NOMO-1 (cell line): ENCODE measurements around the gene CAMKK2.
"Not testable (repeated sequence)": the region's sequence is repeated elsewhere in the genome, so short reads cannot be mapped to it uniquely, and the experiment has no call there.

ENCODE experiments used
- DNase-seq, 2 experiments: peaks; one replicate each; lab custom pipeline; 2025; ENCODE audit not compliant: unreplicated experiment in 2 of 2; lab: John Stamatoyannopoulos, UW

Gene CAMKK2

DNA sequence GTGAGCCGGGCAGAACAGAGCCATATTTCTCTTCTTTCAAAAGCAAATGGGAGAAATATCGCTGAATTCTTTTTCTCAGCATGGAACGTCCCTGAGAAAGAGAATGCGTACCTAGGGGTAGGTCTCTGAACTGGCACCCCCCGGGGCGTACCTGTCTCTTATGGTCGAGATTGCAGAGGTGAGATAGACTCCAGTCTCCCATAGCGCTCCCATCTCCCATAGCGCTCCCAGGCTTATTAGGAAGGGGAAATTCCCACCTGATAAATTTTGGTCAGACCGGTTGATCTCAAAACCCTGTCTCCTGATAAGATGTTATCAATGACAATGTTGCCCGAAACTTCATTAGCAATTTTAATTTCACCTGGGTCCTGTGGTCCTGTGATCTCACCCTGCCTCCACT is 16.0 kb downstream of the CAMKK2 start:
- DNase-seq: not testable (repeated sequence)

DNA sequence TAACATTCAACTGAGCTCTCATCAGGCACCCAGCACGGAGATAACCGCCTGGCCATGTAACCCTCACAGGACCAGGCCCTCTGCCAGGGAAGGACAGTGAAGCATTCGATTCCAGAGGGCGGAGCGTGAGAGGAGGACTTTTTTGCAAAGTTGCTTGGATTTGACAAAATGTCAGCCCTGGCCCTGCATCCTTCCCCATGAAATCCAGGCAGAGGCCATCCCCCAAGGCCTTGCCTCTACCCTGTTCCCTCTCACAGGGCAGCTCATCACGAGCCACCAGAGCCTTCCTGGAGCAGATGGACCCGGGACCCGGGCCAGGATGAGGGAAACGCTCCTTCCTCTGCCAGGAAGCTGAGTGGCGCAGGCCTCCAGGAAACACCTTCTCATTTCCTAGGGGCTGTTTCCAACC is 17.0 kb downstream of the CAMKK2 start:
- no peak for DNase-seq

DNA sequence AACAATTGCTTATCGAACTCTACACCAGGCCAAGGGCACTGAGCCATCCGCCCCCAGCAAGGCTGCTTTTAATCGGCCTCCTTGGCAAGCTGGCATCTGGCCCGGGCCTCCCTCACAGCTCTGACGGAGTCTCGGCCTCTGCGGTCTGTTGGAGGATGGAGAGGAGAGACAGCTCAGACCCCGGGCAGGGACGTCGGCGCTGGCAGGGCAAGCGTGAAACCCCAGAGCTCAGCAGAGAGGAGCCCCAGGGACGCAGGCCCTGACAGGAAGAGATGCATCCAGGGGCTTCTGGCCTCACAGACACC is 17.5 kb downstream of the CAMKK2 start:
- no peak for DNase-seq

DNA sequence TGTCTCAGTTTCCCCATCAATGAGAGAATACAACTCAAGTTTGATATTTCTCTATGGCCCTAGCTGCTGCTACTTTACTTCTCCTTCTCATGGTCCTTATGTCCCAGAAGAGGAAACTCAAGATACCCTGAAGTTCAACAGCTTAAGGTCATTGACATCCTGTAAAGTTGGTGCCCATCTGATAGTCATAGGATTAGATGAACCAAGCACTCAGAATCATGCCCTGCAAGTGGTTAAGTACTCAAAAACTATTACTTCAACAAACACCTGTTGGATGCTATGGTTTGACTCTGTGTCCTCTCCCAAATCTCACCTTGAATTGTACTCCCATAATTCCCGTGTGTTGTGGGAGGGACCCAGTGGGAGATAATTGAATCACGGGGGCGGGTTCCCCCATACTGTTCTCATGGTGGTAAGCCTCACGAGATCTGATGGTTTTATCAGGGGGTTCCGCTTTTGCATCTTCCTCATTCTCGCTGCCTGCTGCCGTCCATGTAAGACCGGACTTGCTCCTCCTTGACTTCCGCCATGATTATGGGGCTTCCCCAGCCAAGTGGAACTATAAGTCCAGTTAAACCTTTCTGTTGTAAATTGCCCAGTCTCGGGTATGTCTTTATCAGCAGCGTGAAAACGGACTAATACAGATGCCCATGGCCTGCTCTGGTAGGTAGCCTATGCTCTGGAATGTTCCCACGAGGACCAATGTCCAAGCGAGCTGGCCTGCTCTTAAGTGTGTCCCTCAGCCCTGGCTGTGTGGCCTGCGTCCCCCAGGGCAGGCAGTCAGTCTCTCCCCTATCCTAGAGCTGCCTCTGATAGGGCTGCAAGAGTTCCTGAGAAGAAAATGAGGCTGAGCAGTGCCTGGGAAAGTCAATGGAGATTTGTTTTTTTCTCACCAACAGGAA is 18.1 kb downstream of the CAMKK2 start:
- DNase-seq: peak in 1 of 2 experiments; percentile 38

DNA sequence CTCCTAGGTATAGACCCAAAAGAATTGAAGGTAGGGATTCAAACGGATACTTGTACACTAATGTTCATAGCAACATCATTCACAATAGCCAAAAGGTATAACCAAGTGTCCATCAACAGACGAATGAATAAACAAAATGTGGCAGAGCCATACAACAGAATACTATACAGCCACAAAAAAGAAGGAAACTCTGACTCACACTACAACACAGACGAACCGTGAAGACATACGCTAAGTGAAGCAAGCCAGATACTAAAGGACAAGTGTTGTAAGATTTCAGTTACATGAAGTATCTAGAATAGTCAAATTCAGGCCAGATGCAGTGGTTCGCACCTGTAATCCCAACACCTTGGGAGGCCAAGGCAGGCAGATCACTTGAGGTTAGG is 19.1 kb downstream of the CAMKK2 start:
- DNase-seq: no peak

DNA sequence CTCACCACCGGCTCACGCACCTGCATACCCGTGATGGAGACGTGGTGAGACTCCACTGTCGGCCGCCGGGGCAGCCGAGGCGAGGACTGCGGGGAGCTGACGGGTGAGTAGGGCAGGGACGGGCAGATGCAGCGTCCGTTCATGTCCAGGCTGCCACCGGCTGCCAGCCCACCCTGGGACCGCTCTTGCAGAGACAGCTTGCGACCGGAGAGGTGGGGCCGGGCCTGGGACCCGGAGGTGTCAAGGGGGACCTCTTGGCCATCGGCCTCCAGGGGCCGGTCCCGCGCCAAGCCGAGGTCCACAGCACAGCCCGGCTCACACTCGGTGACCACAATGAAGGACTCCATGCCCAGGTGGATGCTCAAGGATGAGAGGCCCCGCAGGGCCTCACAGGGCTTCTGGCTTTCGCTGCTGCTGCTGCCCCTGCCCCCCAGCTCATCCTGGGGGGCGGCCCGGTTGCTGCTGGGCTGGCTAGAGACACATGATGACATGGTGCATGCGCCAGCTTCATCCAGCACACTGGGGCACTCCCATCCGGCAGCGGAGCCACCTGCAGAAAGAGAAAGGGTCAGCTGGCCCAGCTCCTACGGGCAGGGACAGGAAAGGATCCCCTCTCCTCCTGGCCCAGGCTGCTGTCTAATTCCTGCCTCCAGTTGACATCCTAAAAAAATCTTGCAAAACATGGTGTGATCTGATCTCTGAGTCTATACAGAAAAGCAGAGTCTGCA is 22.3 kb downstream of the CAMKK2 start:
- DNase-seq: no peak

DNA sequence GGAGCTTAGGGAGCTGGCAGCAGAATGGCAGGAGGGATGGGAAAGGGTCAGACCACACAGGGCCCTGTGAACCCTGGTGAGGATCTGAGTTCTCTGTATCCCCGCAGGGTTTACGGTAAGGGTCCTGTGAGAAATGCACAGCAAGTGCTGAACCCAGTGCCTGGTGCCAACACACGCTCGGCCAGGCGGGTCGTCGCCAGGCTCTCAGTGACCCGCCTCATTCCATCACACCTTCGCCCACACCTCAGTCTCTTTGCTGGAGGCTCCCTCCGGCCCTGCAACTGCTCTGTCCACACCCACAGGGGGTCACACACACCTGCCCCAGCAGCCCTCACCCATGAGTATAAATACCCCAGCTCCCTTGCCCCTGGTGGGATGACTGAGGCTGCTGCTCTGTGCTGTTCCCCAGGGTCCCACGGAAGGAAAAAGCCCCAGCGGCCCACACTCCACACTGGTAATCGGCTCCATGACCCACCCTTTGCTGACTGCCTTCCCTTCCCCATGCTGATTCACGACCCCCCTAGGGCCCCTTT is 23.1 kb downstream of the CAMKK2 start:
- no peak for DNase-seq

DNA sequence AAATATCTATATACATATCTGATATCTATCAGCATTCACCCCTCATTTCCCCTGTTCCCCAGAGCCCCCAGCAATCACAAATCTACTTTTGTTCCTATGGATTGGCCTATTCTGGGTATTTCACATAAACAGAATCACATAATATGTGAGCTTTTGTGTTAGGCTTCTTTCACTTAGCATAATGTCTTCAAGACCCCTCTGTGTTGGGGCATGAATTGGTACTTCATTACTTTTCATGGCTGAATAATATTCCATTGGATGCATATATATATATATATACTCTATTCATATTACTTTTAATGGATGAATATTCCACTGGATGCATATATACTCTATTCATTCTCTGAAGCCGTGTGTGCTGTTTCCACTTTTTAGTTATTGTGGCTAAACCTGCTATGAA is 28.7 kb downstream of the CAMKK2 start:
- no peak for DNase-seq

DNA sequence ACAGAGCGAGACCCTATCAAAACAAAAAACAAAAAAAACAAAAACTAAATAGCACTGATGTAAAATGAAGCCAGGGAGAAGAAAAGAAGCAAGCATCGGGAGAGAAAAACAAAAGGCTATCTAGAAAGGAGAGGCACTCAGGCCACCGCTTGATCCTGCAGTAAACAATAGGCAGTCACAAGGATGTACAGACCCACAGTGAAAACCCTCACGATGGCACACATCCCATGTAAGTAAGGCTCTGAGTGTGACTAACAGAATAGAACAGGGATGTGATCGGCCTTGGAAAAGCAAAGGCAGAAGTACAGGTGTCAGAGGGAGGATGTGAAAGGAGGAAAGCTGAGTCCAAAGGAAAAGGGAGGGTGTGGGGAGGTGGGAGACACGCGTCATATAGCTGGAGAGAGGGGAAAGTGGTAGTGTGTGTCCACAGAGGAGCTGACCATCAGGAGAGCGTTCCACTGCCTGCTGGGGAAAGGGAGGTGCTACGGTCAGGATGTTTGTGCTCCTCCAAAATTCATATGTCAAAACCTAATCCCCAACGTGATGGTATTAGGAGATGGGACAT is 31.5 kb downstream of the CAMKK2 start:
- DNase-seq: no peak

DNA sequence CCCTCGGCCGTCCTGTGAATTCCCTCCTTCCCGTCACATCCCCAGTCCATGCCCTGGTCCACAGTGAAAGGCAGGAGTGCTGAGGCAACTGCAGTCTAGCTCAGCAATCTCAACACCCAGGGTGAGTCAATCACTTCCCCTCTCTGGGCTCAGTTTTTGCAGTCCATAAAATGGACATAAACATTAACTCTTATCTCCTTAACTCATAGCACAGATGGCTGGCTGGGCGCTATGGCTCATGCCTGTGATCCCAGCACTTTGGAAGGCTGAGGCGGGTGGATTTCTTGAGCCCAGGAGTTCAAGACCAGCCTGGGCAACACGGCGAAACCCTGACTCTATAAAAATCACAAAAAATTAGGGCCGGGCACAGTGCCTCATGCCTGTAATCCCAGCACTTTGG is 32.4 kb downstream of the CAMKK2 start:
- no peak for DNase-seq

DNA sequence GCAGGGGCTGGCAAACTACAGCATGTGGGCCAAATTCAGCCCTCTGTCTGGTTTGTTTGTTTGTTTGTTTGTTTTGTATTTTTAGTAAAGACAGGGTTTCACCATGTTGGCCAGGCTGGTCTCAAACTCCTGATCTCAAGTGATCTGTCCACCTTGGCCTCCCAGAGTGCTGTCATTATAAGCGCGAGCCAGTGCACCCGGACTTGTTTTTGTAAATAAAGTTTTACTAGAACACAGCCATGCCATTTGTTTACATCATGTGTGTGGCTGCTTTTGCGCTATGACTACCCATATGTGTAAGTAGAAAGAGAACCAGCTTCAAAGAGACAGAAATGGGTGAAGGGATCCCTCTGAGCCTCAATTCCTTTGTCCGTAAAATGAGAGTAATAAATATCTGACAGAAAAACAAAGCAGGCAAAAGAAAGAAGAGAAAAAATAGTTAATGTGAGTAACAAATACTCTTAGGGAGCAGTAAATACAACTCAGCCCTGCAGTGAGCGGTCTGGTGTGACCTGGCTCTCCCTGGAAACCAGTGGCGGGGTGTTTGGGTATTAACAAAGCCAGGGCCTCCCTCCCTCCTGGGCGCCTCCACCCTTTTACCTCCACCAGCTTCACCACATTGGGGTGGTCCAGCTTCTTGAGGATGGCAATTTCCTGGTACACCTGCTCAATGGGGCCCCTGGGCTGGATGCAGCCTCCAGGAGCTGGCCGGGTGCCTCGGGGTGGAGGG is 33.1 kb downstream of the CAMKK2 start:
- DNase-seq: no peak

DNA sequence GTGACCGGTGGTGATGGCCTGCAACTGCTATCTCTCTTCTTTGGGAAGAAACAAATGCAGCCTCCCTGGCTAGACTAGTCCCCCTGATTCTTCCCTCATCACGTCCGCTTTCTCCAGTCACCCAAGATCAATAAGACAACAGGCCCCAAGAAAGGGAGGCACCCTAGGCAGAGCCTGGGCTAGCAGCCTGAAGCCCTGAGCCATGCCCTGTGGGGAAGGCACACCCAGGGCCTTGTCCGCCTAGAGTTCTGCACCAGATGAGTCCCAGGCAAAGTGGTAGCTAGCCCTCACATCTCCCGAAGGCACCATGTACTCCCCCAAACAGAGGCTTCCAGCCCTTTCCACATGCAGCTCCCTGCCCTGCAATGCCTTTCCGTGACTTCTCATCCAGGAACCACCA is 35.1 kb downstream of the CAMKK2 start:
- DNase-seq: no peak

DNA sequence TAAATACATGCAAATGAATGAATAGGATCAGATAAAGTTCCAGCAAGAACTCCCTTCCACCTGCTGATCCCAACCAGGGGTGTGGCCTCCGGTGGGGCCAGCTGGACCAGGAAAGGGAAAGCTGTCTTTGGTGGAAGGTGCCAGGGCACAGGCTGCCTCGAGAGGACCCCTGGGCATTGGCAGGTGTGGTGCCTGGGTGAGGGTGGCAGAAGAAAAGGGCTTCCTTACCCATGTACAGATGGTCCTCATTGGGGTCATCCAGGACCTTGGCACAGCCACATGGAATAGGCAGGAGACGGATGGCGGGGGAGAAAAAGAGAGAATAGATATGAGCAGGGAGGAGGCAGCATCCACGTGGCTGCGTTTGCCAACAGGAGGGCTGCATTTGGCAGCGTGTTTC is 36.4 kb downstream of the CAMKK2 start:
- no peak for DNase-seq

DNA sequence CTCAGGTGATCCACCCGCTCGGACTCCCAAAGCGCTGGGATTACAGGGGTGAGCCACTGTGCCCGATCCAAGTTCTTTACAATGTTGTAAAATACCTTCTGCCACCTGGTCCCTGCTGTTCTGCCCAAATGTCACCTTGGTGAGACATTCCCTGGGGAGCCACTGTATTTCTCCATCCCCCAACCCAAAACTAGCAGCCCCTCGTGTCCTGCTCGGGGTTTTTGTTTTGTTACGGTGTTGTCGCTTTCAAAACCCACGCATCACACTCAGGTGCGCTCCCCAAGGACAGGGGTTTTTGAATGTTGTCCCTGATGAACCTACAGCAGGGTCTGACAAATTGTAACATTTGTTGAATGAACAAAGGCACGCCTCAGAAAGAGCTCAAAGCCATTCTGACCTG is 37.4 kb downstream of the CAMKK2 start:
- no peak for DNase-seq

DNA sequence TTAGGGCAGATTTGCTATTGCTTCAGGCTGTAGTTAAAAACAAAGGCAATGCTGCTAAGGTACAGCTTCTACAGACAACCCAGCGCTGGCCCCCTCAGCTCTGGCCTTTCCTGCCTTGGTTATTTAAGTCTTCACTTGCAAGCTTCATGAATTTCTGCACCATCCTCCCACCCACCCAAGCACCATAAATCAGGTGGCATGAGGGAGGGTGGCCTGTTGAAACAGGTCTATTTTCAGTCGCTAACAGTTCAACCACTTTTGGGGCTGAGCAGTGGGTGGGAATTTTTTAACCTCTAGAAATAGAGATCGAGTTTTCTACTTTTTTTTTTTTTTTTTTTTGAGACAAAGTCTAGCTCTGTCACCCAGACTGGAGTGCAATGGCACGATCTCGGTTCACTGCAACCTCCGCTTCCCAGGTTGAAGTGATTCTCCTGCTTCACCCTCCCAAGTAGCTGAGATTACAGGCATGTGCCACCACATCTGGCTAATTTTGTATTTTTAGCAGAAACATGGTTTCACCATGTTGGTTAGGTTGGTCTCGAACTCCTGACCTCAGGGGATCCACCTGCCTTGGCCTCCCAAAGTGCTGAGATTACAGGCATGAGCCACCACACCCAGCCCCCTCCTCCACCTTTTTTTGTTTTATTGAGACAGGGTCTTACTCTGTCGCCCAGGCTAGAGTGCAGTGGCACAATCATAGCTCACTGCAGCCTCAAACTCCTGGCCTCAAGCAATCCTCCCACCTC is 38.6 kb downstream of the CAMKK2 start:
- peak; percentile 41 to 58 for DNase-seq

DNA sequence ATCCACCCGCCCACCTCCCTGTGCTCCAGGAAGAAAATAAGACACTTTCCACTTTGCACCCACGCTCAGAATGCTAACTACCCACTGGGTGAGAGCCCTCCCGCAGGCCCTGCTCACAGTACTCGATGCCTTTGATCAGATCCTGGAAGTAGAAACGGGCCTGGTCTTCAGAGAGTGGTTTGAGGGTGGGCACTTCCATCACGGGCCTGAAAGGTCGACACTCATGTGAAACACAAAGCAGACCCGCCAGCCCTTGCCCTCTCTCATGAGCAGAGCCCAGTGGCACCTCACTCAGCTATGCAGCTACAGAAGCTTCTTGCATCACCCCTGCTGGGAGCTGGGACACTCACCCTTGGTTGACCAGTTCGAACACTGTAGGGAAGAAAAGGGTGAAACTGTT is 41.1 kb downstream of the CAMKK2 start:
- peak in 1 of 2 experiments; percentile 10 for DNase-seq

DNA sequence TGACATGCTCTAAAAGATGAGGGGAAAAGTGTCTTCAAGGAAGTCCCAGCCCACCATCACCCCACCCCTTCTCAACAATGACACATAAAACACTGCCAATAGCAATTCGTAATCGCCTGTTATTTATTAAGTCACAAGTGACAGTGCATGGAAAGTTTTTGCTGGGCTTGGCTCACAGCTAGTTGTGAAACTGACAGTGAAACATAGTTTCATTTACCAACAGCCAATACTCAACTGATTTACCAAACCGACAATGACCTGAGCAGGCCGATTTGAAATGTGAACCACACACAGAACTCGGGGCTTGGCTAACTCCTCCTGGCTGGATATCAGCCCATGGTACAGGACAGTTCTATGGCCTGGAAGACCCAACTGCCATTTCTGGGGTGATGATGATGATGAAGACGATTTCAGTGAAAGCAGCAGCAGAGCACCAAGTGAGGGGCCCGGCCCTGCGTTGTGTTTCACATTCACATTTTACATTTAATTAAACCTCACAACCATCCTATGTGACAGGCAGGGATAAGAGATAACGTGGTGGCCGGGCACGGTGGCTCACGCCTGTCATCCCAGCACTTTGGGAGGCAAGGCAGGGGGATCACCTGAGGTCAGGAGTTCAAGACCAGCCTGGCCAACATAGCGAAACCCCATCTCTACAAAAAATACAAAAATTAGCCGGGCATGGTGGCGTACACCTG is 42.7 kb downstream of the CAMKK2 start:
- no peak for DNase-seq

DNA sequence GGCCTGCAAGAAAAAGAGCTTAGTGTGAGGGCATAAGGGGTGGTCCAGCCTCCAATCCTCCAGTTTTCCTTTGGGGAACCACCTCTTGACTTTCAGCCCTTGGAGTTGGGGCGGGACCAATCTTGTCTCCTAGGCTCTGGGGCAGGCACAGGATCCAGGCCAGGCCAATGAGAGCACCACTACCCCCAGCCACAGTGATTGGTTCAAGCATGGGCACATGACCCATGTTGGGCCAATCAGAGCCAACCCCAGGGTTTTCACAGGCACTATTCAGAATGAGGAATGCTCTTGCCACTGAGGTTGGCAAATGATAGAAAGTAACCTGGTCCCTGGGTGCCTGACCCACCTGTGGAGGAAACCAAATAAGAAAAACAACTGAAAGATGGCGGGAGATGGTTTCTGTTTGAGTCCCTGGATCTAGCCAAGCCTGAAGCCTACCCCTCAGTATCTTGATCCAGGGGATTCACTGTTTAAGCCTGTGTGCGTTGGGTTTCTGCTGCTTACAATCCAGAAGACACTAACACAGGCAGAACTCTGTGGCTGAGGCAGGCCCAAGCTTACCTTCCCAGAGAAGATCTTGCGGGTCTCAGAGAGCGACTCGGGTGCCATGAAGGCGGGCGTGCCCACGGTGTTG is 43.7 kb downstream of the CAMKK2 start:
- no peak for DNase-seq

DNA sequence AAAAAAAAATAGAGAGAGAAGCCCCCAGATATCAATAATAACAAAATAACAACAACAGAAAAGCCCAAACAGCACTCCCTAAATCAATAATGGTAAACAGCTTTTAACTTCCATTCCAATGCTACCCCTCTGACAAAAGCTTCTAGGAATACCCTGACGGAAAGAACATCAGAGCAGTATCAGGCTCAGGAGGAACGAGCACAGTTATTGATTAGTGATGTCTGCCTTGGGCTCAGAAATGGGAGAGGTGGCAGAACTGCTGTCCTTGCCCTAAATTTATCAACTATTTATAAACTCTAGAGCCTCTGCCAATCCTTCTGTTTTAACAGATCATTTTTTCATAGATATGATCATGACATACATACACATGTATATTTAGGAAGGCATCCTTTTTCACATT is 44.7 kb downstream of the CAMKK2 start:
- no peak for DNase-seq
